GM12878 (cell line): ENCODE data around the gene IL32. TPM values are rescaled to one million over a fixed set of nuclear protein-coding genes. Genes with fewer than 3 reads are reported as not detected.
A peak's percentile ranks its signal among the peaks of the same experiment; 100 is the strongest.

Experiments
- BACH1 ChIP-seq: fragments of 450-650 bp; IDR thresholded peaks from 2 replicates; pipeline ENCODE4 v1.6.1; 2017; ENCODE audit warnings: mild to moderate bottlenecking, borderline replicate concordance
- CREB1 ChIP-seq: IDR thresholded peaks from 2 replicates; pipeline ENCODE4 v1.6.1; 2012; ENCODE audit warnings: low read depth, mild to moderate bottlenecking, inconsistent platforms
- CREM ChIP-seq: IDR thresholded peaks from 2 replicates; pipeline ENCODE4 v1.6.1; 2014; ENCODE audit warnings: antibody characterized with exemption, low read depth
- EED ChIP-seq: sonication (generic); IDR thresholded peaks from 2 replicates; pipeline ENCODE4 v1.6.1; 2016; ENCODE audit warnings: antibody characterized with exemption, low read depth
- FOXK2 ChIP-seq: fragments of 450-650 bp; IDR thresholded peaks from 2 replicates; pipeline ENCODE4 v1.6.1; 2017; ENCODE audit warnings: mild to moderate bottlenecking, moderate library complexity
- GABPA ChIP-seq: IDR thresholded peaks from 2 replicates; pipeline ENCODE4 v1.6.1; 2014; ENCODE audit warnings: antibody characterized with exemption, low read depth, mild to moderate bottlenecking, inconsistent platforms
- LARP7 ChIP-seq: fragments of 450-650 bp; IDR thresholded peaks from 2 replicates; pipeline ENCODE4 v1.6.1; 2017; ENCODE audit warnings: mild to moderate bottlenecking
- MTA2 ChIP-seq: fragments of 450-650 bp; IDR thresholded peaks from 2 replicates; pipeline ENCODE4 v1.6.1; 2016; ENCODE audit warnings: low read depth, mild to moderate bottlenecking, moderate library complexity
- MTA3 ChIP-seq: IDR thresholded peaks from 2 replicates; pipeline ENCODE4 v1.6.1; 2012; ENCODE audit warnings: low read length, inconsistent platforms, borderline replicate concordance
- MXI1 ChIP-seq: fragments of 150-350 bp; IDR thresholded peaks from 2 replicates; pipeline ENCODE4 v1.6.1; 2011; ENCODE audit warnings: low read depth, mild to moderate bottlenecking, inconsistent platforms, low read length, improper control_type of control experiment
- NR2C1 ChIP-seq: fragments of 450-650 bp; IDR thresholded peaks from 2 replicates; pipeline ENCODE4 v1.6.1; 2017; ENCODE audit warnings: antibody characterized with exemption, mild to moderate bottlenecking, moderate library complexity
- POU2F2 ChIP-seq: IDR thresholded peaks from 3 replicates; pipeline ENCODE4 v1.6.1; 2011; ENCODE audit warnings: low read depth, mild to moderate bottlenecking, low read length, borderline replicate concordance
- RAD21 ChIP-seq: IDR thresholded peaks from 2 replicates; pipeline ENCODE4 v1.6.1; 2011; ENCODE audit warnings: mild to moderate bottlenecking, low read depth, low read length, moderate library complexity; ENCODE audit not compliant: insufficient read depth
- RBBP5 ChIP-seq: fragments of 200-600 bp; sonication (generic); conservative IDR thresholded peaks from 2 replicates; pipeline ENCODE4 v1.6.1; 2016
- SPI1 ChIP-seq: IDR thresholded peaks from 2 replicates; pipeline ENCODE4 v1.6.1; 2011; ENCODE audit warnings: low read depth, mild to moderate bottlenecking, low read length, moderate library complexity, borderline replicate concordance; ENCODE audit not compliant: insufficient read depth
- SRF ChIP-seq, 2 experiments: IDR thresholded peaks; 2 replicates each; pipeline ENCODE4 v1.6.1; 2011; ENCODE audit warnings: low read depth in 2 of 2, low read length in 2 of 2, mild to moderate bottlenecking in 1 of 2, moderate library complexity in 1 of 2
- STAT1 ChIP-seq: fragments of 450-650 bp; conservative IDR thresholded peaks from 2 replicates; pipeline ENCODE4 v1.6.1; 2014; ENCODE audit warnings: antibody characterized with exemption, mild to moderate bottlenecking
- TBL1XR1 ChIP-seq: IDR thresholded peaks from 2 replicates; pipeline ENCODE4 v1.6.1; 2012; ENCODE audit warnings: low read depth, low read length, improper control_type of control experiment
- TCF7 ChIP-seq: IDR thresholded peaks from 2 replicates; pipeline ENCODE4 v1.6.1; 2014; ENCODE audit warnings: antibody characterized with exemption, borderline replicate concordance
- WRNIP1 ChIP-seq: IDR thresholded peaks from 2 replicates; pipeline ENCODE4 v1.6.1; 2011; ENCODE audit warnings: low read depth, low read length, improper control_type of control experiment, borderline replicate concordance
- ZNF207 ChIP-seq: fragments of 450-650 bp; IDR thresholded peaks from 2 replicates; pipeline ENCODE4 v1.6.1; 2014; ENCODE audit warnings: antibody characterized with exemption, mild to moderate bottlenecking, borderline replicate concordance
- ZNF274 ChIP-seq: IDR thresholded peaks from one replicate; pipeline ENCODE4 v1.8.0; 2011; ENCODE audit not compliant: insufficient read length, insufficient read depth
- ZSCAN29 ChIP-seq: fragments of 450-650 bp; IDR thresholded peaks from 2 replicates; pipeline ENCODE4 v1.6.1; 2017; ENCODE audit warnings: mild to moderate bottlenecking, moderate library complexity
- ZZZ3 ChIP-seq: IDR thresholded peaks from 2 replicates; pipeline ENCODE4 v1.6.1; 2011; ENCODE audit warnings: low read depth; ENCODE audit not compliant: control insufficient read depth, insufficient read length
- polyA plus RNA-seq, 11 experiments: library from polyadenylated mRNA; depleted of rRNA in 4 of 11; unstranded in 6 of 11; stranded (reverse) in 5 of 11; fragments of >200 nt; fragmentation: Nextera tagmentation in 4 of 11; fragmentation: Illumina TruSeq in 1 of 11; extraction: Ambion mirVana in 4 of 11; extraction: Trizol in 1 of 11; gene quantifications; 1 replicate in 1 of 11; 2 replicates in 10 of 11; pipeline versions ENCODE4 v1.2.1 to v1.2.3, GENCODE V29; 2011 to 2016; ENCODE audit warnings: inconsistent platforms in 2 of 11, missing spikeins in 2 of 11, low read depth in 1 of 11
- total RNA-seq, 4 experiments: library from RNA; depleted of rRNA in 3 of 4; stranded (reverse); fragments of >200 nt in 3 of 4; fragmentation: Illumina TruSeq in 1 of 4; extraction: Trizol in 1 of 4; gene quantifications; 2 replicates each; pipeline versions ENCODE4 v1.2.1 to v1.2.3, GENCODE V29; 2013 to 2021
- TF ChIP-seq, protein P1 (sequence below): fragments of 450-650 bp; IDR thresholded peaks from 2 replicates; pipeline ENCODE4 v1.6.1; 2017; ENCODE audit warnings: mild to moderate bottlenecking, moderate library complexity
- TF ChIP-seq, protein P2 (sequence below): fragments of 450-650 bp; formaldehyde crosslinking; IDR thresholded peaks from 2 replicates; pipeline ENCODE4 v1.4.0; 2022; ENCODE audit warnings: mild to moderate bottlenecking, moderate library complexity

The IL32 gene
- total and polyA plus RNA-seq, 10 of the 15 experiments (the other 5 are each of a cell fraction or from before 2014, with no cell fraction given): 27.0 to 122 (median 55.8) TPM

- TF ChIP-seq CREB1 (no peak; the same call in 1 of the 2 replicates), LARP7 (peak; percentile 89), NR2C1 (peak; percentile 67), WRNIP1 (0 out of 2 replicates have a peak, but pooled peaks have one; percentile 51), ZZZ3 (no peak), SRF (IDR thresholded peaks at IDR 0.05; ENCODE audit: low read depth in 2 of 2, low read length in 2 of 2) (peak in 1 of 2 experiments; percentile 85; a peak in 2 of 4 replicates), ZSCAN29 (no peak), RAD21 (no peak), POU2F2 (peak; percentile 46; the same call in 1 of the 3 replicates), MTA3 (no peak), EED (no peak), MXI1 (peak; percentile 88), FOXK2 (no peak), ZNF274 (no peak), CREM (peak; percentile 78), TCF7 (no peak), ZNF207 (0 out of 2 replicates have a peak, but pooled peaks have one; percentile 67), MTA2 (no peak), GABPA (peak; percentile 94), TBL1XR1 (no peak), RBBP5 (no peak), BACH1 (peak; percentile 36; the same call in 1 of the 2 replicates), STAT1 (no peak), SPI1 (no peak)
- TF ChIP-seq, protein P1, sequence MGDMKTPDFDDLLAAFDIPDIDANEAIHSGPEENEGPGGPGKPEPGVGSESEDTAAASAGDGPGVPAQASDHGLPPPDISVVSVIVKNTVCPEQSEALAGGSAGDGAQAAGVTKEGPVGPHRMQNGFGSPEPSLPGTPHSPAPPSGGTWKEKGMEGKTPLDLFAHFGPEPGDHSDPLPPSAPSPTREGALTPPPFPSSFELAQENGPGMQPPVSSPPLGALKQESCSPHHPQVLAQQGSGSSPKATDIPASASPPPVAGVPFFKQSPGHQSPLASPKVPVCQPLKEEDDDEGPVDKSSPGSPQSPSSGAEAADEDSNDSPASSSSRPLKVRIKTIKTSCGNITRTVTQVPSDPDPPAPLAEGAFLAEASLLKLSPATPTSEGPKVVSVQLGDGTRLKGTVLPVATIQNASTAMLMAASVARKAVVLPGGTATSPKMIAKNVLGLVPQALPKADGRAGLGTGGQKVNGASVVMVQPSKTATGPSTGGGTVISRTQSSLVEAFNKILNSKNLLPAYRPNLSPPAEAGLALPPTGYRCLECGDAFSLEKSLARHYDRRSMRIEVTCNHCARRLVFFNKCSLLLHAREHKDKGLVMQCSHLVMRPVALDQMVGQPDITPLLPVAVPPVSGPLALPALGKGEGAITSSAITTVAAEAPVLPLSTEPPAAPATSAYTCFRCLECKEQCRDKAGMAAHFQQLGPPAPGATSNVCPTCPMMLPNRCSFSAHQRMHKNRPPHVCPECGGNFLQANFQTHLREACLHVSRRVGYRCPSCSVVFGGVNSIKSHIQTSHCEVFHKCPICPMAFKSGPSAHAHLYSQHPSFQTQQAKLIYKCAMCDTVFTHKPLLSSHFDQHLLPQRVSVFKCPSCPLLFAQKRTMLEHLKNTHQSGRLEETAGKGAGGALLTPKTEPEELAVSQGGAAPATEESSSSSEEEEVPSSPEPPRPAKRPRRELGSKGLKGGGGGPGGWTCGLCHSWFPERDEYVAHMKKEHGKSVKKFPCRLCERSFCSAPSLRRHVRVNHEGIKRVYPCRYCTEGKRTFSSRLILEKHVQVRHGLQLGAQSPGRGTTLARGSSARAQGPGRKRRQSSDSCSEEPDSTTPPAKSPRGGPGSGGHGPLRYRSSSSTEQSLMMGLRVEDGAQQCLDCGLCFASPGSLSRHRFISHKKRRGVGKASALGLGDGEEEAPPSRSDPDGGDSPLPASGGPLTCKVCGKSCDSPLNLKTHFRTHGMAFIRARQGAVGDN: peak; percentile 67; the same call in 1 of the 2 replicates
- TF ChIP-seq, protein P2, sequence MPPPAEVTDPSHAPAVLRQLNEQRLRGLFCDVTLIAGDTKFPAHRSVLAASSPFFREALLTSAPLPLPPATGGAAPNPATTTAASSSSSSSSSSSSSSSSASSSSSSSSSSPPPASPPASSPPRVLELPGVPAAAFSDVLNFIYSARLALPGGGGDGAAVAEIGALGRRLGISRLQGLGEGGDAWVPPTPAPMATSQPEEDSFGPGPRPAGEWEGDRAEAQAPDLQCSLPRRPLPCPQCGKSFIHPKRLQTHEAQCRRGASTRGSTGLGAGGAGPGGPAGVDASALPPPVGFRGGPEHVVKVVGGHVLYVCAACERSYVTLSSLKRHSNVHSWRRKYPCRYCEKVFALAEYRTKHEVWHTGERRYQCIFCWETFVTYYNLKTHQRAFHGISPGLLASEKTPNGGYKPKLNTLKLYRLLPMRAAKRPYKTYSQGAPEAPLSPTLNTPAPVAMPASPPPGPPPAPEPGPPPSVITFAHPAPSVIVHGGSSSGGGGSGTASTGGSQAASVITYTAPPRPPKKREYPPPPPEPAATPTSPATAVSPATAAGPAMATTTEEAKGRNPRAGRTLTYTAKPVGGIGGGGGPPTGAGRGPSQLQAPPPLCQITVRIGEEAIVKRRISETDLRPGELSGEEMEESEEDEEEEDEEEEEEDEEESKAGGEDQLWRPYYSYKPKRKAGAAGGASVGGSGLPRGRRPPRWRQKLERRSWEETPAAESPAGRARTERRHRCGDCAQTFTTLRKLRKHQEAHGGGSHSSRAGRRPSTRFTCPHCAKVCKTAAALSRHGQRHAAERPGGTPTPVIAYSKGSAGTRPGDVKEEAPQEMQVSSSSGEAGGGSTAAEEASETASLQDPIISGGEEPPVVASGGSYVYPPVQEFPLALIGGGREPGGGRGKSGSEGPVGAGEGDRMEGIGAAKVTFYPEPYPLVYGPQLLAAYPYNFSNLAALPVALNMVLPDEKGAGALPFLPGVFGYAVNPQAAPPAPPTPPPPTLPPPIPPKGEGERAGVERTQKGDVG (CRISPR knock-in tag): no peak
Measured at GRCh38 chr16:3106205-3106928, 40.9 kb downstream of the IL32 start (continued).
